ENCODE data around the gene SLC35G6. TPM values are rescaled to one million over a fixed set of nuclear protein-coding genes. Genes with fewer than 3 reads are reported as not detected.

SLC35G6 gene
- total and polyA plus RNA-seq, 2 of the 13 experiments (the other 11 are each of a cell fraction or from before 2014, with no cell fraction given) = 0.07 TPM; not detected in 1

DNA sequence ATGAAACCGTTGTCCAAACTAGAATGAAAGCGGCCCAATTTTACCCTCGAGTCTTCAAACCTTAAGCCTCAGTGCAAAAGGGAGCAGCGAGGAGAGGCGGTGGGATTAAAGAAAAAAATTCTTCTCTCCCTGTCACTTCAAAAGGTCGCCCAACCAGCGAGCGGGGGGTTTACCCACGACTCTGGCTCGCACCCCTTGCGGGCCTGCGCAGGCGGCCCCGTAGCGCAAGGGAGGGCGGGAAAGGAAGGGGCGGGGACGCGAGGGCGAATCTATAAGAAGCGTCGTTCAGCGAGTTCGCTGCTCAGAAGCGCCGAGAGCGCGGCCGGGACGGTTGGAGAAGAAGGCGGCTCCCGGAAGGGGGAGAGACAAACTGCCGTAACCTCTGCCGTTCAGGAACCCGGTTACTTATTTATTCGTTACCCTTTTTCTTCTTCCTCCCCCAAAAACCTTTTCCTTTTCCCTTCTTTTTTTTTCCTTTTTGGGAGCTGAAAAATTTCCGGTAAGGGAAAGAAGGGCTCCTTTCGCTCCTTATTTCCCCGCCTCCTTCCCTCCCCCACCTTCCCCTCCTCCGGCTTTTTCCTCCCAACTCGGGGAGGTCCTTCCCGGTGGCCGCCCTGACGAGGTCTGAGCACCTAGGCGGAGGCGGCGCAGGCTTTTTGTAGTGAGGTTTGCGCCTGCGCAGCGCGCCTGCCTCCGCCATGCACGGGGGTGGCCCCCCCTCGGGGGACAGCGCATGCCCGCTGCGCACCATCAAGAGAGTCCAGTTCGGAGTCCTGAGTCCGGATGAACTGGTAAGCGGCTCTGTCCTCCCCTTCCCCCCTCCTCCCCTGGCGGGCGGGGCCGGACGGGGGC is 3.0 kb downstream of the SLC35G6 start, which contains the start of gene POLR2A (continued):
- TF ChIP-seq TCF7 (IDR thresholded peaks at IDR 0.05; ENCODE audit: low read depth) = peak; percentile 19; the same call in 1 of the 2 replicates
- no peak for TF ChIP-seq ZNF567 (CRISPR knock-in tag; IDR thresholded peaks at IDR 0.05; ENCODE audit: borderline replicate concordance)
- no peak for TF ChIP-seq RBAK (CRISPR knock-in tag; IDR thresholded peaks at IDR 0.05)
- TF ChIP-seq BORCS8-MEF2B (CRISPR knock-in tag; IDR thresholded peaks at IDR 0.05) = no peak; the same call in none of the 2 replicates
- peak; percentile 45; the same call in 1 of the 2 replicates for TF ChIP-seq ZNF253 (CRISPR knock-in tag; IDR thresholded peaks at IDR 0.05; ENCODE audit: borderline replicate concordance)
- 0 out of 2 replicates have a peak, but pooled peaks have one; percentile 74 for TF ChIP-seq ZNF251 (CRISPR knock-in tag; IDR thresholded peaks at IDR 0.05)
- TF ChIP-seq ZNF558 (CRISPR knock-in tag; IDR thresholded peaks at IDR 0.05; ENCODE audit: borderline replicate concordance) = peak; percentile 77
- no peak; the same call in 1 of the 2 replicates for TF ChIP-seq ZBTB1 (CRISPR knock-in tag; IDR thresholded peaks at IDR 0.05; ENCODE audit: borderline replicate concordance)
- no peak for TF ChIP-seq RAD51 (IDR thresholded peaks at IDR 0.05; ENCODE audit: borderline replicate concordance)
- peak; percentile 97 for TF ChIP-seq GATA4 (IDR thresholded peaks at IDR 0.05; ENCODE audit: borderline replicate concordance, low read depth)
- peak; percentile 89 for TF ChIP-seq YEATS4 (CRISPR knock-in tag; IDR thresholded peaks at IDR 0.05; ENCODE audit: borderline replicate concordance)
- peak; percentile 58; the same call in 1 of the 2 replicates for TF ChIP-seq ZSCAN22 (CRISPR knock-in tag; IDR thresholded peaks at IDR 0.05)
- peak; percentile 97 for TF ChIP-seq ZNF343 (CRISPR knock-in tag; IDR thresholded peaks at IDR 0.05)
- TF ChIP-seq ZSCAN25 (CRISPR knock-in tag; IDR thresholded peaks at IDR 0.05) = peak; percentile 26; the same call in 1 of the 2 replicates
- peak; percentile 79; the same call in 1 of the 2 replicates for TF ChIP-seq ZNF101 (CRISPR knock-in tag; IDR thresholded peaks at IDR 0.05; ENCODE audit: borderline replicate concordance, low read depth)
- TF ChIP-seq, protein P1, sequence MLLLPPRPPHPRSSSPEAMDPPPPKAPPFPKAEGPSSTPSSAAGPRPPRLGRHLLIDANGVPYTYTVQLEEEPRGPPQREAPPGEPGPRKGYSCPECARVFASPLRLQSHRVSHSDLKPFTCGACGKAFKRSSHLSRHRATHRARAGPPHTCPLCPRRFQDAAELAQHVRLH (CRISPR knock-in tag; IDR thresholded peaks at IDR 0.05; ENCODE audit: borderline replicate concordance, low read depth) = peak; percentile 83
- no peak for TF ChIP-seq IKZF4 (CRISPR knock-in tag; IDR thresholded peaks at IDR 0.05; ENCODE audit: borderline replicate concordance, low read depth, not compliant biosample characterization)
- no peak; the same call in 1 of the 2 replicates for TF ChIP-seq ZNF83 (CRISPR knock-in tag; IDR thresholded peaks at IDR 0.05; ENCODE audit: borderline replicate concordance)
- peak; percentile 90; the same call in 1 of the 2 replicates for TF ChIP-seq ZNF34 (CRISPR knock-in tag; IDR thresholded peaks at IDR 0.05; ENCODE audit: borderline replicate concordance)
- TF ChIP-seq SALL2 (CRISPR knock-in tag; IDR thresholded peaks at IDR 0.05) = 0 out of 2 replicates have a peak, but pooled peaks have one; percentile 25
- TF ChIP-seq, protein P2, sequence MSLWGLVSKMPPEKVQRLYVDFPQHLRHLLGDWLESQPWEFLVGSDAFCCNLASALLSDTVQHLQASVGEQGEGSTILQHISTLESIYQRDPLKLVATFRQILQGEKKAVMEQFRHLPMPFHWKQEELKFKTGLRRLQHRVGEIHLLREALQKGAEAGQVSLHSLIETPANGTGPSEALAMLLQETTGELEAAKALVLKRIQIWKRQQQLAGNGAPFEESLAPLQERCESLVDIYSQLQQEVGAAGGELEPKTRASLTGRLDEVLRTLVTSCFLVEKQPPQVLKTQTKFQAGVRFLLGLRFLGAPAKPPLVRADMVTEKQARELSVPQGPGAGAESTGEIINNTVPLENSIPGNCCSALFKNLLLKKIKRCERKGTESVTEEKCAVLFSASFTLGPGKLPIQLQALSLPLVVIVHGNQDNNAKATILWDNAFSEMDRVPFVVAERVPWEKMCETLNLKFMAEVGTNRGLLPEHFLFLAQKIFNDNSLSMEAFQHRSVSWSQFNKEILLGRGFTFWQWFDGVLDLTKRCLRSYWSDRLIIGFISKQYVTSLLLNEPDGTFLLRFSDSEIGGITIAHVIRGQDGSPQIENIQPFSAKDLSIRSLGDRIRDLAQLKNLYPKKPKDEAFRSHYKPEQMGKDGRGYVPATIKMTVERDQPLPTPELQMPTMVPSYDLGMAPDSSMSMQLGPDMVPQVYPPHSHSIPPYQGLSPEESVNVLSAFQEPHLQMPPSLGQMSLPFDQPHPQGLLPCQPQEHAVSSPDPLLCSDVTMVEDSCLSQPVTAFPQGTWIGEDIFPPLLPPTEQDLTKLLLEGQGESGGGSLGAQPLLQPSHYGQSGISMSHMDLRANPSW (CRISPR knock-in tag; IDR thresholded peaks at IDR 0.05; ENCODE audit: borderline replicate concordance) = peak; percentile 18; the same call in 1 of the 2 replicates
- no peak for TF ChIP-seq FOSL1 (CRISPR knock-in tag; IDR thresholded peaks at IDR 0.05; ENCODE audit: borderline replicate concordance)
- peak; percentile 68; the same call in 1 of the 2 replicates for TF ChIP-seq ERF (CRISPR knock-in tag; IDR thresholded peaks at IDR 0.05)
- 0 out of 2 replicates have a peak, but pooled peaks have one; percentile 28 for TF ChIP-seq ZNF589 (CRISPR knock-in tag; conservative IDR thresholded peaks at IDR 0.05)
- peak; percentile 89; the same call in 1 of the 2 replicates for TF ChIP-seq ZNF501 (CRISPR knock-in tag; IDR thresholded peaks at IDR 0.05)
- 0 out of 2 replicates have a peak, but pooled peaks have one; percentile 46 for TF ChIP-seq CHCHD3 (CRISPR knock-in tag; IDR thresholded peaks at IDR 0.05)
- peak; percentile 76 for TF ChIP-seq ZNF441 (CRISPR knock-in tag; IDR thresholded peaks at IDR 0.05; ENCODE audit: borderline replicate concordance)

All from HepG2 (cell line).